ENCODE measurements around the gene MAD1L1. TPM values are rescaled to one million over a fixed set of nuclear protein-coding genes. Genes with fewer than 3 reads are reported as not detected.

Gene MAD1L1
- total RNA-seq, 1 donor from 2014 or later: 53.8 TPM

DNA sequence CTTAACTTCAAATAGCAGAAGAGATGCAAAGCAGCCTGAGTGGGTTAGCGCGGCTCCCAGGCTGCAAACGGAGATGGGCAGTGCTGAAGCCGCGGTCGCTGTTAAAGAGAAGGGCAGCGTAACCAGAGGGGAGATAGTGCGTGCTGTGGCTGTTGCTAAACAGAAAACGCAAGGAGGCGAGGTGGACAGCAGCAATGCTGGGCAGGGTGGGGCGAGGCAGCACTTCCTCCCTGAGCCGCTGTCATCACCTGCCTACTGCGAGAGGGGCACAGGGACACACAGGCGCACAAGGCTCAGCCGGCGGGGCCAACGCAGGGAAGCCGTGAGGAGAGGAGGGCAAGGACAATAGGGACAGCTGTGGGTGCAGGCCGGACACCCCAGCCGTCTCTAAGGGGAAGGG lies 137.3 kb downstream of the MAD1L1 start:
- H3K27ac Mint-ChIP-seq (ENCODE audit: unreplicated experiment): no peak overlapping the region
- no peaks in the 10 kb centered on the region for H3K9me3 Mint-ChIP-seq
- no peak for DNase-seq (ENCODE audit: low read depth, low spot score)
- H3K4me3 Mint-ChIP-seq: peak overlapping the region; percentile 24
- peaks cover 14% of the 10 kb centered on the region for H3K36me3 Mint-ChIP-seq (ENCODE audit: low read depth)
- H3K4me1 Mint-ChIP-seq: peaks cover 23% of the 10 kb centered on the region
- H3K27me3 Mint-ChIP-seq (ENCODE audit: low read depth): no peaks in the 10 kb centered on the region
- TF ChIP-seq, protein P1, sequence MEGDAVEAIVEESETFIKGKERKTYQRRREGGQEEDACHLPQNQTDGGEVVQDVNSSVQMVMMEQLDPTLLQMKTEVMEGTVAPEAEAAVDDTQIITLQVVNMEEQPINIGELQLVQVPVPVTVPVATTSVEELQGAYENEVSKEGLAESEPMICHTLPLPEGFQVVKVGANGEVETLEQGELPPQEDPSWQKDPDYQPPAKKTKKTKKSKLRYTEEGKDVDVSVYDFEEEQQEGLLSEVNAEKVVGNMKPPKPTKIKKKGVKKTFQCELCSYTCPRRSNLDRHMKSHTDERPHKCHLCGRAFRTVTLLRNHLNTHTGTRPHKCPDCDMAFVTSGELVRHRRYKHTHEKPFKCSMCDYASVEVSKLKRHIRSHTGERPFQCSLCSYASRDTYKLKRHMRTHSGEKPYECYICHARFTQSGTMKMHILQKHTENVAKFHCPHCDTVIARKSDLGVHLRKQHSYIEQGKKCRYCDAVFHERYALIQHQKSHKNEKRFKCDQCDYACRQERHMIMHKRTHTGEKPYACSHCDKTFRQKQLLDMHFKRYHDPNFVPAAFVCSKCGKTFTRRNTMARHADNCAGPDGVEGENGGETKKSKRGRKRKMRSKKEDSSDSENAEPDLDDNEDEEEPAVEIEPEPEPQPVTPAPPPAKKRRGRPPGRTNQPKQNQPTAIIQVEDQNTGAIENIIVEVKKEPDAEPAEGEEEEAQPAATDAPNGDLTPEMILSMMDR (conservative IDR thresholded peaks at IDR 0.05): no peak

DNA sequence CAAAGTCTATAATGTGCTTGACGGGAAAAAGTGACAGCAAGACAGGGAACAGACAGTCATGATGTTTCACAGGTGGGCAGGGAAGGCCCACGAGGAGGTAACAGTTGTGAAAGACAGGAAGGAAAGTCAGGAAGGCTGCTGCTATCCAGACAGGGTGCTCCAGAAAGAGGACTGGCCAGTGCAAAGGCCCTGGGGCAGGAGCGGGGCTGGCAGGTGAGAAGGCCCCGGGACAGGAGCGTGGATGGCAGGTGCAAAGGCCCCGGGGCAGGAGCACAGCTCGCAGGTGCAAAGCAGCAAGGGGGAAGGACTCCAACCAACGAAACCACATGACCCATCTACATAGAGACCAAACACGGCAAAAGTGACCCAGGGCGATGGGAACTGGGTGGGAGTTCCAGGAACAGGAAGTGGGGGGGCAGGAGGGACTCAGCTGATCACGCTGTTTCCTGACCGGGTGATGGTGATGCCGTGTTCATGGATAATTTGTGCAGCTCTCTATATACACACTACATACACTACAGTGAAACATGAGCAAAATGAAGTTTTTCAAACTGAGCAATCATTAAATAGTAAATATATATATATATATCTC lies 138.2 kb downstream of the MAD1L1 start:
- no peak overlapping the region for H3K27ac Mint-ChIP-seq (ENCODE audit: unreplicated experiment)
- DNase-seq (ENCODE audit: low read depth, low spot score): no peak
- H3K36me3 Mint-ChIP-seq (ENCODE audit: low read depth): peaks cover 14% of the 10 kb centered on the region
- TF ChIP-seq, protein P1 (conservative IDR thresholded peaks at IDR 0.05): no peak
- no peak overlapping the region for H3K4me3 Mint-ChIP-seq
- no peaks in the 10 kb centered on the region for H3K27me3 Mint-ChIP-seq (ENCODE audit: low read depth)
- H3K4me1 Mint-ChIP-seq: peaks cover 14% of the 10 kb centered on the region
- no peaks in the 10 kb centered on the region for H3K9me3 Mint-ChIP-seq

GRCh38 chr7:2093843-2094220 lies 138.9 kb downstream of the MAD1L1 start:
- Mint-ChIP-seq H3K27me3 (ENCODE audit: low read depth) (no peaks in the 10 kb centered on the region), H3K4me3 (no peak overlapping the region), H3K4me1 (peaks cover 11% of the 10 kb centered on the region), H3K9me3 (no peaks in the 10 kb centered on the region), H3K27ac (ENCODE audit: unreplicated experiment) (no peak overlapping the region), H3K36me3 (ENCODE audit: low read depth) (peaks cover 14% of the 10 kb centered on the region)
- DNase-seq (ENCODE audit: low read depth, low spot score): no peak
- TF ChIP-seq, protein P1 (conservative IDR thresholded peaks at IDR 0.05): no peak

DNA sequence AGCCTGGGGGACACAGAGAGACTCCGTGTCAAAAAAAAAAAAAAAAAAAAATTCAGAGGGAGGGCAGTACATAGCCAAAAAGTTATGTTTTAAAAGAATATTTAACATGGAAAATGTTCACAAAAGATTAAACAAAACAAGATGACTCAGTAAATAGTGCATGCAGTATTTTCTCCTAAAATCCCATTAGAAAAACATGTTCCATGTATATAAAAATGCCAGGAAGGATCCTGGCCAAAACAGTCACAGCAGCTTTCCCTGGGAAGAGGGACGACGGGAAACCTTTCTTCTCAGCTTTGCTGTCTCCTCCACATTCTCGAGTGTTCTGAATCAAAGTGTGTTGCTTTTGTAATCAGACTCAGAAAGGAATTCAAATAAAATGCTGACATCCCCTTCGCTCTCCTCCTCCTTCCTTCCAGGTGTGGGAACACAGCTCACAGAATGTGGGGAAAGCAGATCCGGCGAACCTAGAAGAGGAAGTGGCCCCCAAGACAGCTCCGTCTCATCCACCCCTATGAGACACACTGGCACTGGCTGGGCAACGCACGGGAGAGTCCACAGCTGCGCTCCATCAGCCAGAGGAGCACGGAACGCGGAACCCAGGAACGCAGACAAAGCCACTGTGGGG lies 139.4 kb downstream of the MAD1L1 start:
- H3K27ac Mint-ChIP-seq (ENCODE audit: unreplicated experiment): peak overlapping the region; percentile 75
- no peaks in the 10 kb centered on the region for H3K27me3 Mint-ChIP-seq (ENCODE audit: low read depth)
- peaks cover 11% of the 10 kb centered on the region for H3K4me1 Mint-ChIP-seq
- no peaks in the 10 kb centered on the region for H3K9me3 Mint-ChIP-seq
- no peak overlapping the region for H3K4me3 Mint-ChIP-seq
- no peak for DNase-seq (ENCODE audit: low read depth, low spot score)
- H3K36me3 Mint-ChIP-seq (ENCODE audit: low read depth): peaks cover 14% of the 10 kb centered on the region
- TF ChIP-seq, protein P1 (conservative IDR thresholded peaks at IDR 0.05): no peak

GRCh38 chr7:2092279-2092678 lies 140.5 kb downstream of the MAD1L1 start:
- peaks cover 11% of the 10 kb centered on the region for H3K4me1 Mint-ChIP-seq
- no peak overlapping the region for H3K4me3 Mint-ChIP-seq
- no peaks in the 10 kb centered on the region for H3K27me3 Mint-ChIP-seq (ENCODE audit: low read depth)
- peak overlapping the region; percentile 11 for H3K27ac Mint-ChIP-seq (ENCODE audit: unreplicated experiment)
- DNase-seq (ENCODE audit: low read depth, low spot score): no peak
- H3K36me3 Mint-ChIP-seq (ENCODE audit: low read depth): peaks cover 14% of the 10 kb centered on the region
- no peaks in the 10 kb centered on the region for H3K9me3 Mint-ChIP-seq
- TF ChIP-seq, protein P1 (conservative IDR thresholded peaks at IDR 0.05): no peak

All from neural crest cell (in vitro differentiated cells).